IPS DF 19.7 (cell line): Measurements from ENCODE around the gene SLC35G2.
"Not testable (repeated sequence)": the region's sequence is repeated elsewhere in the genome, so short reads cannot be mapped to it uniquely, and the experiment has no call there.

Source experiments
- DNase-seq: peaks from one replicate; pipeline ENCODE4 v3.0.0-alpha.2; 2013; ENCODE audit warnings: low read depth, low spot score

SLC35G2 gene

GRCh38 chr3:136818769-136819391 is at the start of gene SLC35G2:
SLC35G2 (plus strand) TSS chr3:136819126; CDS start chr3:136854461, 35,335 bp downstream.
- DNase-seq: no peak

- DNase-seq: no peak
These were observed 46.2 kb upstream of the SLC35G2 start for GRCh38 chr3:136772709-136773108.

DNA sequence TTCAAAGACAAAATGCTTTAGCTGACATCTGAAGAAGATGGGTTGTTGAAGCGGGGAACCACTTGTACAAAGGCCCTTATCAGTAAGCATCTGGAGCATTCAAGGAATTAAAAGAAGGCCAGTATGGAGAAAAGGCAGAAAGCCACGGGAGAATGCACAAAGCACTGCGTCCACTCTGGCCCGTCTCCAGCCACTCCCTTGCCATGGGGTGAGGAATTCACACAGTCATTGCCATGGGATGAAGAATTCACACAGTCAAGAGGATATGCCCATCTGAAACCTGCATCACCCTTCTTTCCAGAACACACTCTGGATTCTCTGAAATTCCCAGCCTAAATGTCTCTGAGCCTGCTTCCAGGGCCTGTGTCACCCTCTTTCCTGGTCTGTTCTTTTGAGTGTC is 40.1 kb upstream of the SLC35G2 start:
- DNase-seq: no peak

DNA sequence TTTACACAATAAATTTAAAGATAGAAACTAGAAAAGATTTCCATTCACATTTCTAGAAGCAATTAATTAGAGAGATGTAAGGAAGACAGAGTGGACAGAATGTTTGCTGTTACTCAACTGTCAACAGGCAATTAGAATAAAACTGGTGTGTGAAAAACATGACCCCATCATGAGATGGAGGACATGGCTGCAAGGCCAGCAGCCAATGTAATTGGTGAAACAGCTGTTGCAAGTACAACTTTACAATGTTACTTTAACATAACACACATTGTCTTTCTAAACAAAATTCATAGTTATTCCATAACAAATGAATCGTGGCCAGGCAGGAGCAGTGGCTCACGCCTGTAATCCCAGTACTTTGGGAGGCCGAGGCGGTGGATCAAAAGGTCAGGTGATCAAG is 38.2 kb upstream of the SLC35G2 start:
- no peak for DNase-seq

DNA sequence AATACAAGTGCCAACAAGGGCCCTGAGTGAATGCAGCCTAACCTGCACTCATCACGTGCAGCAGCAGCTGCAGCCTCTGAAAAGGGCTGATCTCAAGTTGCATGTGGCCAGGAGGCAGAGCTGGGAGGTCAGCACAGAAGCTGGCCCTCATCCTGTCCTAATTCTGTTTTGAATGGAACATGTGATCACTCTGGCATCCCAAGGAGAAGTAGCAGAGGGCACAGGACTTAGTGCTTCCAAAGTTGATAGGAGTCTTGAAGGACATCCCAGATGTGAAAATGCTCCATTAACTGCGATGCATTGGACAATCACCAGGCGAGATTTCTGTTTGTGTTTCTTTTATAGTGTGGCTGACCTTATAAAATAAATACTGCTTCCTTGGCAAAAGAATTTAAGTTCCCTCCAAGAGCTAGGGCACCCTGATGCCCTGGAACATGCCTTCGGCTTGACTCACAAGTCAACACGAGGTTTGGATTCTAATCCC is 35.2 kb upstream of the SLC35G2 start:
- DNase-seq: no peak

- no peak for DNase-seq
These were observed 31.6 kb upstream of the SLC35G2 start for GRCh38 chr3:136787349-136787748.

DNA sequence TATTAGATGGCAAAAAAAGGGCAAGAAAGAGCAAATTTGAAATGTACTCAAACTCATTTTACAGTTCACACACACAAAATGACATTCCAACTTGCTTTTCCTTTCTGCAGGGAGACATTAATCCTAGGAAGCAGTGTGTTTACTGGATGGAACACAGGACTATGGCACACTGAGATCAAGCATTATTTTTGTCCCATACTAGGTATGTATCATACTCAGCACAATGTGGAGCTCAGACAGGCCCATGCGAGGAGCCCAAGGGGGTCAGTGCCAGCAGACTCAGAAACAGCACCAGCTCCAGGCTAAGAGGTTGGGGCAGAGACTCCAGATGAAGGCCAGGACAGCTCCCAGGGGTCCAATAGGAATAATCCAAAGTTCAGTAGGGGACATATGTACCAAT is 30.8 kb upstream of the SLC35G2 start:
- no peak for DNase-seq

DNA sequence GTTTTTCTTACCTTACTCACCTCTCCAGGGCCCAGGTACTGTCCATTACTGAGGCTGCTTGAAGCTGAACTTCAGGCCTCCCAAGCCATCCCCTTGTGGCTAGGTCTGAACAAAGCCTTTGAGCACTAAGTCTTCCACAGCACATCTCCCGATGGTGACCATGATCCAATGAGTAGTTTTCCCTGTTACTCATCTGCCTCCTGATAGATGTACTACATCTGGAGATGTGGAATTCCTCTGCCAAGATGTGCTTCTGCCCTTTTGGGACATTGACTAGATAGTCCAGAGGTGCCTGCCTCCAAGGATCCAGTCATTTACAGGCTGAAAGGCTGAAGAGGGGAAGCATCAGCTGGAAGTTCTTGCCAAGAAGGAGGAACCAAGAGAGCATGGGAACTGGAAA is 28.9 kb upstream of the SLC35G2 start:
- no peak for DNase-seq

DNA sequence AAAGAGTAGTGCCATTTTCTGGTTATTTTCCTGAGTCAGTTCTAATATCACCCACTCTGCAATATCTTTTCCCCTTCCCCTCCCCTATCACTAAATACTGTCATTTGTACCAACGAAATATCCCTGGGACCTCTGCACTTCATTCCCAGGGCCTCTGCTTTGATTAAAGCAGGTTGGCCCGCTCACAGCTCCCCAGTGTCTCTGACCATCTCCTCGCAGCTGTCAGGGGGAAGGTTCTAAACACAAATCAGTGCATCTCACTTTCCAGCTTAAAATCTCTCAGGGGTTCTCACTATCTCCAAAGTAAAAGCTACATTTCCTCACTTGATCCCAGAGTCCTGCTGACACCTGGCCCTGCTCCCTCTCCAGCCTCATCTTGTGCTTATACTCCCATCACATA is 28.1 kb upstream of the SLC35G2 start:
- DNase-seq: no peak

GRCh38 chr3:136792556-136793330 is 26.2 kb upstream of the SLC35G2 start:
- no peak for DNase-seq

DNA sequence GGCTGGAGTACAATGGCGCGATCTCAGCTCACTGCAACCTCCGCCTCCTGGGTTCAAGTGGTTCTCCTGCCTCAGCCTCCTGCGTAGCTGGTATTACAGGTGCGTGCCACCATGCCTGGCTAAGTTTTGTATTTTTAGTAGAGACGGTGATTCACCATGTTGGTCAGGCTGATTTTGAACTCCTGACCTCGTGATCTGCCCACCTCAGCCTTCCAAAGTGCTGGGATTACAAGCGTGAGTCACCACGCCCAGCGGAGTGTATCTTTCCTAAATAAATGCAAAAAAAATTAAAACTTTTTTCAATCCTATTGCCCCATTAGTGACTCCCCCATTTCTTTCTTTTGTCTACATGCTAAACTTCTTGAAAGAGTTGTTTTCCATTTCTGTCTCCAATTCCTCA is 17.8 kb upstream of the SLC35G2 start:
- DNase-seq: not testable (repeated sequence)

GRCh38 chr3:136802481-136802996 is 16.4 kb upstream of the SLC35G2 start:
- DNase-seq: no peak

DNA sequence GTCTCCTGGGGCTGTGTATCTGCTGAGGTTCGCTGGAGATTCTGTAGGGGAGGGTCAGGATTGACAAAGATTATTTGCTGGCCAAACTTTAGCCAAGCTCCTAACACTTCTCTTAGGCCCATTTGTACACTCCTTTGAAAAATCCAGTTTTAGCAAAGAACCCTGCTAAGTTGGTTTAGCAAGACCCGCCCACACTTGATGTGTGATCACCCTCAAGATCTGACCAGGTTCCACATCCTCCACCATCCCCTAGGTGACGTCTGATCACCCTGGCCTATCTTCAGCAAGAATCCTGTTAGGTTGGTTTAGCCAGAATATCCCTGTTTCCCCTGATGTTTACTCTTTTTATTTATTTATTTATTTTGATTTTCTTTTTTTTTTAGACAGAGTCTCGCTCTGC is 14.8 kb upstream of the SLC35G2 start:
- no peak for DNase-seq

DNA sequence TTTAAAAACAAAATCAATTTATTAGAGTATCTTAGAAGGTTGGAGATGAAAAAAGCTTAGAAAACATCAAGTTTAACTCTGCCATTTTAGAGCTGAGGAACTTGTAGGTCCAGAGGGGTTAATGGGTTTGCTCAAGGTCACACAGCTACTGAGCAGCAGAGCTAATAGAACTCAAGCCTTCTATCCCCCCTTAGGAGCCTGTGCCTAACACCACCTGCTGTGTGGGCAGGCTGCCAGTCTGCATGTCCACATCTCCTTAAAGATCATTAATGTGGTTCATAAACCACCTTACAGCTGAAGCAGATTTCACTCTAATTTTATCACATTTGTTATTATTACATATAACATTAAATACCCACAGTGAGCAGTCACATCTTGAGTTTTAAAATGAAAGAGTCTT is 14.1 kb upstream of the SLC35G2 start:
- no peak for DNase-seq

GRCh38 chr3:136805795-136806194 is 13.1 kb upstream of the SLC35G2 start:
- DNase-seq: no peak

DNA sequence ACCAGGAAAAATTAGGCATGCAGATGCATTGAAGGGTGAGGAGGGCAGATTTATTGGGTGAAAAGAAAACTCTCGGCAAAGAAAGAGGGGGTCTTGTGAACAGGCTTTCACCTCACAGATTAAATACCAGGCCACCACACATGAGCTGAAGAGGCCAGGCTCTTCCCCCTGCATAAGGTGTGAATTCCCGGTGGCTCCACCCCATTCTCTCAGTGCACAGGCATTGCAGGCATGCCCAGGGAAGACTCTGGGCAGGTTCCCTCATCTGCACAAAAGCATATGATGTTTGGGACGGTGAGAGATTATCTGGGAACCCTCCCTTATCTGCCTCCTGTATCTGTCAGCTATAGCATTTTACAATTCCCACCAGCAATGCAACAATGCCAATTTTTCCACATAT is 7.2 kb upstream of the SLC35G2 start:
- DNase-seq: no peak

DNA sequence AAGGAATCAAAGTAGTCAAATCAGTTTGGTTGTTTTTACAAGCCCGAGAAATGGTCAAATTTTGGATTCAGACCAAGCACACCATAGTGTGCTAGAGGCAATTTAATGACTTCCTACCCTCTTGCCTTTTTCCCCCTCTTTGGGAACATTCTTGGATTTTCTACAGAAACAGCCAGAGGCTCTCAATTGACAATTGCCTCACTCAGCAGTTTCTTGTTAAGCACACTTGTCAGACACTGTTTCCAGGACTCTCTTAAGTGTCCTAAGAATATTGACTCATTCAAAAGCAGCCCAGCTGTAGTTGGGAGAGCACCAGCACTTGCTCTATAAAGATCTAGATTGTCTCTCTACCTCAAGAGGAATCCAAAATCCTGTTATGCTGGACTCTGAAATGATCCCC is 1.5 kb upstream of the SLC35G2 start:
- DNase-seq: no peak

GRCh38 chr3:136818191-136818768 is 646 bp upstream of the SLC35G2 start:
- DNase-seq: peak; percentile 52

DNA sequence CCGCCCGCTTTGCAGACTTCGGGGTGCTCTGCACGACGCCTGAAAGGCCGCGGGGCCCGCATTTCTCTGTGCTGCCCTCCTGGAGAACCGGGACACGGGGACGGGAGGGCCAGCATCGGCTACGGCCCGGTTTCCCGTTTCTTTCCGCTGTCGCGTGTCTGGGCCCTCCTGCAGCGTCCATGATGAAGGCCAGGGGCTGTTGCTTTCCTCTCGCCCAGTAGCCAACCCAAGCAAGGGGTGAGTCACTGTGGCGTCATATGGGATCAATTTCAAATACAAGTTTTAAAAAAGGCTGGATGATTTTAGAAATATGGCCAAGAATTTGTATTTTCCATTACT is 435 bp downstream of the SLC35G2 start:
- DNase-seq: no peak

- DNase-seq: peak; percentile 54
These were observed 1.1 kb downstream of the SLC35G2 start for GRCh38 chr3:136819731-136820679.

DNA sequence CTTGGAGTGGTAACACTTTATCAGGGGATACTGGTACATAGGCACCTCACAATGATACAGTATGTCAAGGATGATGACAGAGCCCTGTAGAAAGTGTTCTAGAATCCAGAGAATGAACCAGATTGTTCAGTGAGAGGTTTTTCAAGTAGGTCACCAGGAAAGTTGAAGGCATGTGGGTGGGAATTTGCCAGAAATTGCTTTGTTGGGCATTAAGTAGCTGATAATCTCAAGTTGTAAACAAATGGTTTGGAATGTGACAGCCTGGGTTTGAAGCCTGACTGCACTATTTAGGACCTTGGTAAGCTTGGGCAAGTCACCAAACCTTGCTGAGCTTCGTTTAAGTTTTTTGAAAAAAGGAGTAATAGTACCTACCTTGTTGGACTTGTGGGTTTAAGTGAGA is 12.5 kb downstream of the SLC35G2 start:
- DNase-seq: no peak
